PC-3 (cell line): ENCODE data around the gene PTPRN2.

Experiments
- CTCF ChIP-seq: fragments of 300-600 bp; sonication (generic); conservative IDR thresholded peaks from 2 replicates; pipeline ENCODE4 v1.5.1; 2017; ENCODE audit warnings: antibody characterized with exemption, low read depth, mild to moderate bottlenecking, low read length
- EZH2 ChIP-seq: fragments of 300-600 bp; sonication (generic); IDR thresholded peaks from one replicate; pipeline ENCODE4 v1.6.1; 2017; ENCODE audit warnings: antibody characterized with exemption, mild to moderate bottlenecking, low read length; ENCODE audit not compliant: unreplicated experiment
- EZH2phosphoT487 ChIP-seq: fragments of 300-600 bp; sonication (generic); IDR thresholded peaks from 2 replicates; pipeline ENCODE4 v1.6.1; 2018; ENCODE audit warnings: mild to moderate bottlenecking, antibody characterized with exemption, low read length, borderline replicate concordance

GRCh38 chr7:157932498-157933218, 655.0 kb downstream of the PTPRN2 start:
- TF ChIP-seq CTCF: no peak
- no peak for TF ChIP-seq EZH2
- no peak for TF ChIP-seq EZH2phosphoT487
